GM21381 (cell line): ENCODE data around the gene TMEM141.
"Not testable (repeated sequence)": the region's sequence is repeated elsewhere in the genome, so short reads cannot be mapped to it uniquely, and the experiment has no call there.

Experiments
- ATAC-seq: cut with Tn5 transposase; IDR thresholded peaks from one replicate; pipeline ENCODE4 v1.9.1; 2021; ENCODE audit warnings: mild to moderate bottlenecking, moderate library complexity; ENCODE audit not compliant: unreplicated experiment

The TMEM141 gene

DNA sequence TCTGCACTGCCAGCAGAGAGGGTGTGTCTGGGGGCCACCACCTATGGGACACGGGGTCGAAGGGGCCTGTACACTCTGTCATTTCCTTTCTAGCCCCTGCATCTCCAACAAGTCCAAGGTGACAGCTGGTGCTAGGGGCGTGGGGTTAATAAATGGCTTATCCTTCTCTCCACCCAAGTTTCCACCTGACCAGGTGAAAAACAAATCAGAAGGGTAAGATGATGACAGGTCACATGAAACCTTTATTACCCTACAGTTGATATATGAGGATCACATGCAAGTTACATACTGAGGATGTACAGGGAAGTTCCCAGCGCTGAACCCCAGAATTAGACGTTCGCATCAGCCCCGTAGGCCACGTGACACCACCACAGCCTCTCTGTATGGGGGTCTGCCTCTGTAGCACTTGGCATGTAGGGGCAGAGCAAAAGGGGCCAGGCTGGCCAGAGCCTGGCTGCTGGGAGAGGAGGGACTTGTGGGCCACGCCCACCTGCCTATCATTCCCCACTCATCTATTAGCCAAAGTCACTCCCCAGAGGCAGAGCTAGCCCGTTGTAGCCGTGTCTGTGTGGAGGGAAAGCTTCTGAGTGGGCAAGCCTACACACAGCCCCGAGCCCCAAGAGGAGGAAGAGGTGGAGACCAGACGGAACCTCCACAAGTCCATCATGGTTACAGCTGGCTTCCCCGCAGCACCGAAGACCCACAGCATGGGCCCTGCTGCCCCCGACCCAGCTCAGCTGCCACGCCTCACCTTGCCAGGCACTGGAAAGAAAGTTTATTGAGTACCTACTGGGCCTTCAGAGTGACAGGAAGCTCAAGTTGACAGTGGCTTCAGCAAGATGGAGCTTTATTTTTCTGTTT, 2.2 kb downstream of the TMEM141 start:
- ATAC-seq: no peak

DNA sequence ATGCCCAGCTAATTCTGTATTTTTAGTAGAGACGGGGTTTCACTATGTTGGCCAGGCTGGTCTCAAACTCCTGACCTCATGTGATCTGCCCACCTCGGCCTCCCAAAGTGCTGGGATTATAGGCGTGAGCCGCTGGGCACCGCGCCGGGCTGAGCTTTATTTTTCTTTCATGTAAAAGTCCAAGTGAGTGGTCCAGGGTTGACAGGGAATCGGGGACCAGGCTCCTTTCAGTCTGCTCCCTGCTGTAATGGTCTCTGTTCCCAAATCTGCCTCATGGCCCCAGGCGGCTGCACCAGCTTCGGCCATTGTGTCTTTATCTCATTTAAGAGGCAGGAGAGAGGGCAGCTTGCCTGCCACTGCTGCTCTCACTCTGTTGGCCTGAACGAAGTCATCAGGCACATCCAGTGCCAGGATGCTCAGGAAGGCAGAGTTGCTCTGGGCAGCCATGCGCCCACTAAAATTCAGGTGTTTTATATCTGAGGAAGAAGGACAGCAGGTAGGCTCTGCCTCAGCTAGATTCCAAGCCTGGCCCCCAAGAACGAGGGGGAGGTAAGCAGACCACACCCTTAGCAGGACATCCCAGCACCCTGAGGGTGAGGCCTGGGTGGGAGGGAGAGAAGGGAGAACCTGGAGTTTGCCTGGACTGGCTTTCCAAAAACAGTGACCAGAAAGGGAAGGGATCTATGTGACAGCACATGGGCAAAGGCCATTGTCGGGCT, 3.3 kb downstream of the TMEM141 start:
- ATAC-seq: no peak

GRCh38 chr9:136795000-136795348, 3.8 kb downstream of the TMEM141 start:
- ATAC-seq: no peak

- no peak for ATAC-seq
Observed at GRCh38 chr9:136796238-136796774, 5.2 kb downstream of the TMEM141 start, which contains the start of gene CCDC183. TSS of gene CCDC183 (plus strand) at chr9:136796338. CDS start at chr9:136796398, 60 bp downstream.

GRCh38 chr9:136796775-136797347, 5.7 kb downstream of the TMEM141 start:
- not testable (repeated sequence) for ATAC-seq

DNA sequence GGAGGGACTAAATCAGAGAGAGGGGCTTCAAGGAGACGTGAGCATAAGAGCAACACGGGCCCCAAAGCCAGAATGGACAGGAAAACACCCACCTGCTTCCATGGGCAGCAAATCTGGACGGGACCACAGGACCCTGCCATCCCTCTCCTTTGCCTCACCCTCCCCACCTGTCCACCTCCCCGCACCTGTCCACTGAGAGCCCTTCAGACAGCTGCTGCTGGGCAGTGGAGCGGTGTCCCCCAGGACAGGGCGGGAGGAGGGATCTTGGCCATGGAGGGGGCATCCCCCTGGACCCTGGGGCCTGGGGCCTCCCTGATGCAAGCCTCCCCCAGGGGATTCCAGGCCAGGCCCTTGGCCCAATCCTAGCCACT, 7.5 kb downstream of the TMEM141 start:
- ATAC-seq: no peak

- ATAC-seq: no peak
Observed at GRCh38 chr9:136799079-136799853, 8.1 kb downstream of the TMEM141 start.

DNA sequence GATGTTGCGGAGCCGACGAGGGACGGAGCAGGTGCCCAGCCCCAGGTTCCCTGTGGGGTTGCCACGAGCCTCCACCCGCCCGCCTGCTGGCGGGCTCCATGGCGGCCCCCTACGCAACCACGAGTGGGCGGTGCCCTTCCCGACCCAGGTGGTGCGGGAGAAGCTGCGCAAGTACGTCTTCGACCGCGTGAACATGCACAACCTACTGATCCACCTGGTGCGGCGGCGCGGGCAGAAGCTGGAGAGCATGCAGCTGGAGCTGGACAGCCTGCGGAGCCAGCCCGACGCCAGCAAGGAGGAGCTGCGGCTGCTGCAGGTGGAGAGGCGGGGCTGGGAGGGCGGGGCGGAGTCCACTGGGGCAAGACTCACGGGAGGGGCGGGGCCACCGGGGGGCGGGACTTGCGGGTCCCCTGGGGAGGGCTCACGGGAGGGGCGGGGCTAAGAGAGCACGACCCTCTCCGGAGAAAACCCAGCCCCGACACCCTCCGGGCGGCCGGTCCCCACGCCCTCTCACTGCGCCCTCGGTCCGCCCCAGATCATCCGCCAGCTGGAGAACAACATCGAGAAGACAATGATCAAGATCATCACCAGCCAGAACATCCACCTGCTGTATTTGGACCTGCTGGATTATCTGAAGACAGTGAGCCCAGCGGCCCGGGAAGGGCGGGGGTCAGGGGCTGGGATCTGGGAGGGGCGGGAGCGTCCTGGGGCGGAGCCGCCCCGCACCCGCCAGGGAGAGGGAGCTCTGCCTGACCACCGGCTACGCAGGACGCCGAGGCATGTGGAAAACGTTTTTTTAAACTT, 8.9 kb downstream of the TMEM141 start:
- peak; percentile 48 for ATAC-seq

DNA sequence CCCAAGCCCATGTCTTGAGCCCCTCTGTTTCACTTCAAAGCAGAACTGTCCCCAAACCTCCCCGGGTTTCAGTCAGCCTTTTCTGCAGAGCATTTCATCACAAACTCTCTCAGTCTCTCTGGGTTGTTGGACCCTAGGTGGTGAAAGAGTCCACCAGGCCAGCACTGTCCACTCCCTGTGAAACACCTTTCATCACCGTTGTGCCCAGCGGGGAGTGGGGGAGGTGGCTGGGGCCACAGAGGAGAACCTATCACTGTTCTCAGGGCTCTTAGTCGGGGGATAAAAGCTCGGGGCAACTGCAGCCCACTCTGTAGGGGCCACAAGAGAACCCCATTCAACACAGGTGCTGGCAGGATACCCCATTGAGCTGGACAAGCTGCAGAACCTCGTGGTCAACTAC, 11.2 kb downstream of the TMEM141 start:
- ATAC-seq: no peak

DNA sequence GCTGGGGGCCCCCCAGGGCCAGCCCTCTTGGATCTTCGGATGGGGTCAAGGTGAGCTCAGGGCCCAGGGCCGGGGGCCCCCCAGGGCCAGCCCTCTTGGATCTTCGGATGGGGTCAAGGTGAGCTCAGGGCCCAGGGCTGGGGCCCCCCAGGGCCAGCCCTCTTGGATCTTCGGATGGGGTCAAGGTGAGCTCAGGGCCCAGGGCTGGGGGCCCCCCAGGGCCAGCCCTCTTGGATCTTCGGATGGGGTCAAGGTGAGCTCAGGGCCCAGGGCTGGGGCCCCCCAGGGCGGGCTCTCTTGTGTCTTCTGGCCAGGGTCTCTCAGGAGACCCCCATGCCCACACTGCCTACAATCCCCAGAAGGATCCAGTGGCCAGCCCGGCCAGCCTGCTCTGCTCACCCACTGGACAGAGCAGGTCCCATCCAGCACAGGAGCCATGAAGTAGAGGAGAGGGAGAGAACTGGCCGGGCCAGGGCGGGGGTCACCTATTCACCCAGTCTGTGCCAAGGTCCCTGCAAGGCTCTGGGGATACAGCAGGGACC, 11.9 kb downstream of the TMEM141 start:
- ATAC-seq: not testable (repeated sequence)

DNA sequence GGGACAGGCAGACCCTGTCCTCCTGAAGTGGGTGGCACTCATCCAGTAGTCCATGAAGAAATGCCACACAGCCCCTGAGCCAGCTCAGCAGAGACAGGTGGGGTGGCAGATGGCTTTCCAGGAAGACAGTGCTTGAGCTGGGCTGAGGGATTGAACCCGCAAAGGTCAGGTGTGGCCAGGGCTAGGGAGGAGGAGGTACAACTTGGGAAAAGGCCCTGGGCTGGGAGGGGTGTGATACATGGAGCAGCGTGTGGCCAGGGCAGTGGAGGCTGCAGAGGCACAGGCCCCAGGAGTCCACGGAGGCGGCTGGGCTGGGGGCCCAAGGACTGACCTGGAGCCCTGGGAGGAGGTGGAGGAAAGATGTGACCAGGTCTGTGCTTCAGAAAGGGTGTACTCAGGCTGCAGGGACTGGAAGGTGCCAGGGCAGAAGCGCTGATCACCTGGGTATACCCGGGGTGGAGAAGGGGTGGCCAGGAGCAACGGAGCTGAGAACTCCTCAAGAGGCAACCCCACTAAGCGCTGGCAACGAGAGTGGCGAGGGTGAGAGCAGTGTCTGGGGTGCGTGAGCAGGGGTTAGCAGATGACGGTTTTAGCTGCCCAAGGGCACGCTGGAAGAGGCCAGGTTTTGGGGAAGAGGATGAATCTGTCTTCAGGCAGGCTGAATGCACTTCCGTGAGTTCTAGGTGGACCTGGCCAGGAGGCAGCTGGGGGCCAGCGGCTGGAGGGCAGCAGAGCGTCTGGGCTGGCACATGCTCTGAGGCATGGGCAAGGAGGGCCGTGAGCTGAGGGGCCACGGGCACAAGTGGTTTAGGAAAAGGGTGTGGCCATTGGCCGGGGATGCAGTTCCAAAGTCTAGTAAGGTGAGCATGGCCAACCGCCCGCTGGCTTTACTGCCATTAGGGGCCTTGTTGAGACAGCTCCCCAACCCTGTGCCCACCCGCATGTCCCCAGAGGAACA, 12.7 kb downstream of the TMEM141 start:
- no peak for ATAC-seq

- no peak for ATAC-seq
Observed at GRCh38 chr9:136804509-136805206, 13.5 kb downstream of the TMEM141 start.

- ATAC-seq: no peak
Observed at GRCh38 chr9:136805207-136805740, 14.1 kb downstream of the TMEM141 start.

DNA sequence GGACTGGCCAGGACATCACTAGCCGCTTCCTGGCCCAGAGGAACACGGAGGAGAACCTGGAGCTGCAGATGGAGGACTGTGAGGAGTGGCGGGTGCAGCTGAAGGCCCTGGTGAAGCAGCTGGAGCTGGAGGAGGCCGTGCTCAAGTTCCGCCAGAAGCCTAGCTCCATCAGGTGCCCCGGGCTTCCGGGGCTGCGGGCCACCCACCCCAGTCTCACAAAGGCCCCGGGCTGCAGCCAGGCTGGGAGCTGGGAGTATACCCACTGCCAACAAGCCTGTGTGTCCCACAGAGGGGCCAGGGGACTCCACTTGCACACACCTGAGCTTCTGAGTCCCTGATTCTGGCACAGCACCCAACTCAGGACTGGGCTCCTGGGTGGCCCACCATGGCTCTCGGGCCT, 14.9 kb downstream of the TMEM141 start:
- ATAC-seq: no peak

DNA sequence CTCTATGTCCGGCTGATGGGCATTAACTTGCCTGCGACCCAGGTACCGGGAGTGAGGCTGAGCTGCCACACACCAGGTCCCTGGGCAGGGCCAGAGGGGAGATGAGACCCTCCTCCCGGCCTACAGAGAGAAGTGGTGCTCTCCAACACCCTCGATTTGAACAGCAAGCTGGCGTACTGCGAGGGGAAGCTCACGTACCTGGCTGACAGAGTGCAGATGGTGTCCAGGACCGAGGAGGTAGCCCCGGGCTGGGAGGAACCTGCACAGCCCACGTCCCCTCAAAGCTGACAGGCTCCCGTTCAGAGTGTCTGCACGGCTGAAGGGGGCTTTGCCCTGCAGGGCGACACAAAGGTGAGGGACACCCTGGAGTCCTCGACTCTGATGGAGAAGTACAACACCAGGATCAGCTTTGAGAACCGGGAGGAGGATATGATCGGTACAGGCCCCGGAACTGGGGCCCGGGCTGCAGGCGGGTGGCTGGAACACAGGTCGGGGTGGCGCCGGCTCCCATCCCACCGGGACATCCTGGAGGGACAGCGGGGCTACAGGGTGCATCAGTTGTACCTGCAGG, 15.6 kb downstream of the TMEM141 start:
- ATAC-seq: no peak

DNA sequence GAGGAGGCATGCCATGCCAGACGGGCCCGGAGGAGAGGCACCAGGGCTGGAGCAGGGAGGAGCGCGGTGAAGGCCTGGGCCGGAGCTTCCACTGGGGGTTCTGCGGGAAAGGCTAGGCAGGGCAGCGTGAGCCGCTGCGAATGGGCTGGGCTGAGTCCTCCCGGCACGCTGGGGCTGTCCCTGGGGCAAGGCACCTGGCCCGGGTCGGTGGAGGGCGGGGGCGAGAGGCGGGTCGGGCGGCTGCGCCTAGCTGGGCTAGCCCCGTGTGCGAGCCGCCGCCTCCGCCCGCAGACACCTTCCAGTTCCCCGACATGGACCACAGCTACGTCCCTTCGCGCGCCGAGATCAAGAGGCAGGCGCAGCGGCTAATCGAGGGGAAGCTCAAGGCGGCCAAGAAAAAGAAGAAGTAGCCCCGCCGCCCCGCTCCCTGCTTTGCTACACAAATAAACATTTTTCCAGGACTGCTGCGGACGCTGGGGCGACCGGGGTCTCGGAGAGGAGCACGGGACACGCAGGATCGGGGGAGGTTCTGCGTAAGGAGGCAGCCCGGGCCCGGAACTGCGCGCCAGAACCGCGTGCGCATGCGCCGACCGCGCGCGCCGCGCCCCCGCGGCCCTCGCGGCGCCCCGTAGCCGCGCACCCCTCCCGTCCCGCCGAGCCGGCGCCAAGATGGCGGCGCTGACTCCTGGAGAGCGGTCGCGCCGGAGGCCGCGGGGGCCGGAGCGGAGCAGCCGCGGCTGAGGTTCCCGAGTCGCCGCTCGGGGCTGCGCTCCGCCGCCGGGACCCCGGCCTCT, 16.3 kb downstream of the TMEM141 start, which contains the start of gene RABL6:
TSS of gene RABL6 (plus strand) at position 668 of the 794 bp plus-strand sequence. CDS start 249 bp downstream, outside the sequence.
- ATAC-seq: peak; percentile 69
